Spleen (tissue), 11 donors: Measurements from ENCODE around the gene ATP10A. TPM values are rescaled to one million over a fixed set of nuclear protein-coding genes. Genes with fewer than 3 reads are reported as not detected.
A peak's percentile ranks its signal among the peaks of the same experiment; 100 is the strongest.

Experiments used
- DNase-seq: peaks from one replicate; pipeline ENCODE4 v3.0.0-alpha.2; 2020
- H3K27ac ChIP-seq, 8 donors: fragments of 200-600 bp; sonication (generic) in 7 of 8; 1 replicate in 4 of 8; 2 replicates in 4 of 8; pipeline versions ENCODE4 v1.5.0 to v1.8.0; 2016 to 2021; ENCODE audit warnings: inconsistent platforms in 4 of 8, mild to moderate bottlenecking in 4 of 8, moderate library complexity in 1 of 8
- H3K27me3 ChIP-seq, 7 donors: fragments of 200-600 bp; sonication (generic) in 6 of 7; replicated peaks in 1 of 7; 1 replicate in 4 of 7; 2 replicates in 3 of 7; pipeline versions ENCODE4 v1.5.0 to v1.8.0; 2016 to 2021; ENCODE audit warnings: inconsistent platforms in 3 of 7, mild to moderate bottlenecking in 1 of 7
- H3K36me3 ChIP-seq, 6 donors: fragments of 200-600 bp; sonication (generic) in 5 of 6; 1 replicate in 4 of 6; 2 replicates in 2 of 6; pipeline versions ENCODE4 v1.5.0 to v1.8.0; 2016 to 2021; ENCODE audit warnings: inconsistent platforms in 2 of 6
- H3K4me1 ChIP-seq, 6 donors: fragments of 200-600 bp; sonication (generic) in 5 of 6; 1 replicate in 3 of 6; 2 replicates in 3 of 6; pipeline versions ENCODE4 v1.5.0 to v1.8.0; 2016 to 2021; ENCODE audit warnings: inconsistent platforms in 3 of 6
- H3K4me3 ChIP-seq, 8 donors: fragments of 200-600 bp; sonication (generic) in 7 of 8; 1 replicate in 4 of 8; 2 replicates in 4 of 8; pipeline versions ENCODE4 v1.5.0 to v1.8.0; 2016 to 2021; ENCODE audit warnings: inconsistent platforms in 4 of 8, mild to moderate bottlenecking in 4 of 8, moderate library complexity in 2 of 8
- H3K9me3 ChIP-seq, 8 donors: fragments of 200-600 bp; sonication (generic) in 7 of 8; 1 replicate in 4 of 8; 2 replicates in 4 of 8; pipeline versions ENCODE4 v1.5.0 to v1.8.0; 2016 to 2021; ENCODE audit warnings: inconsistent platforms in 4 of 8
- CTCF ChIP-seq, 11 experiments: fragments of 200-600 bp in 7 of 11; fragments of 450-650 bp in 4 of 11; sonication (generic) in 4 of 11; IDR thresholded peaks in 8 of 11; conservative IDR thresholded peaks in 3 of 11; 1 replicate in 7 of 11; 2 replicates in 4 of 11; pipeline versions ENCODE4 v1.4.0 to v1.8.0; 2016 to 2021; ENCODE audit warnings: antibody characterized with exemption in 11 of 11, inconsistent platforms in 4 of 11, mild to moderate bottlenecking in 1 of 11
- POLR2A ChIP-seq, 3 donors: fragments of 450-650 bp; IDR thresholded peaks; one replicate each; pipeline ENCODE4 v1.5.1; 2017; ENCODE audit warnings: antibody characterized with exemption in 3 of 3, mild to moderate bottlenecking in 1 of 3
- POLR2AphosphoS5 ChIP-seq, 3 donors: sonication (generic); formaldehyde crosslinking; IDR thresholded peaks; one replicate each; pipeline ENCODE4 v1.5.1; 2017; ENCODE audit warnings: antibody characterized with exemption in 3 of 3
- WGBS, 5 donors: extraction: QIAGEN DNeasy Blood & Tissue Kit in 3 of 5; methylation state at CpG; one replicate each; pipeline versions ENCODE4 v1.1.5 to v1.1.7; 2013 to 2018; 5-methylcytosine and 5-hydroxymethylcytosine counted together
- intact Hi-C: fragments of 100-400 bp; cut with DNase I; formaldehyde crosslinking; loops from one replicate; pipeline ENCODE4 v1.15.0; 2023; ENCODE audit warnings: low total_unique reads
- polyA plus RNA-seq, 3 donors: library from polyadenylated mRNA; stranded (reverse); fragments of 200-250 nt; gene quantifications; one replicate each; pipeline ENCODE4 v1.2.1, GENCODE V29; 2013
- total RNA-seq, 7 donors: library from RNA; depleted of rRNA in 3 of 7; stranded (reverse); fragments of >200 nt in 3 of 7; fragmentation: NEBNext Ultra II Directional in 4 of 7; extraction: Animal tissue kit (Norgen Biotek cat#: 25700) in 4 of 7; gene quantifications; one replicate each; pipeline versions ENCODE4 v1.1.0 to v1.2.1, GENCODE V29; 2016 to 2021
- donor health status: healthy with polysubstance abuse.
- donor health status: DM: no; HTN: no; CAD: no; lungs with moderate emphysema.
- donor health status: DM: no; HTN: no; CAD: no.
- donor health status: Bipolar disorder and iron deficiency.
- donor health status: healthy.
- donor health status: DM: no; HTN: no; CAD: no.
- donor health status: DM: yes; HTN: yes; CAD: no.

The ATP10A gene
- total and polyA plus RNA-seq, 10 donors: 0.54 to 8.6 (median 2.7) TPM

GRCh38 chr15:25799906-25800700, 63.0 kb downstream of the ATP10A start:
- TF ChIP-seq POLR2AphosphoS5 (IDR thresholded peaks at IDR 0.05): peak in 1 of 3 donors; percentile 31
- TF ChIP-seq CTCF (IDR thresholded peaks at IDR 0.05 in 8 of 11, conservative IDR thresholded peaks at IDR 0.05 in 3 of 11): no peak
- DNase-seq: no peak
- no peak overlapping the region for H3K4me3 ChIP-seq
- H3K4me1 ChIP-seq: peaks cover 0 to 66% (median 0%) of the 10 kb centered on the region in 6 donors
- no peaks in the 10 kb centered on the region for H3K9me3 ChIP-seq
- H3K27ac ChIP-seq: no peak overlapping the region
- H3K36me3 ChIP-seq: no peaks in the 10 kb centered on the region
- intact Hi-C loops: no loop called here
- WGBS, 5 donors: 42 to 58% (median 50%) methylated on average over 19 of the region's 19 CpGs
- peaks cover 0 to 34% (median 0%) of the 10 kb centered on the region in 7 donors for H3K27me3 ChIP-seq

- peaks cover 0 to 34% (median 0%) of the 10 kb centered on the region in 7 donors for H3K27me3 ChIP-seq
- intact Hi-C loops: no loop called here
- no peak for TF ChIP-seq POLR2A (IDR thresholded peaks at IDR 0.05)
- TF ChIP-seq CTCF (IDR thresholded peaks at IDR 0.05 in 8 of 11, conservative IDR thresholded peaks at IDR 0.05 in 3 of 11): no peak
- no peak for TF ChIP-seq POLR2AphosphoS5 (IDR thresholded peaks at IDR 0.05)
- no peaks in the 10 kb centered on the region for H3K9me3 ChIP-seq
- no peak for DNase-seq
- peaks cover 0 to 76% (median 5%) of the 10 kb centered on the region in 6 donors for H3K4me1 ChIP-seq
- no peak overlapping the region for H3K27ac ChIP-seq
- H3K4me3 ChIP-seq: no peak overlapping the region
- H3K36me3 ChIP-seq: no peaks in the 10 kb centered on the region
- WGBS, 5 donors: 67 to 76% (median 70%) methylated on average over 18 to 25 of the region's 25 CpGs
Measured at GRCh38 chr15:25797936-25798901, 64.9 kb downstream of the ATP10A start.

GRCh38 chr15:25797511-25797935, 65.6 kb downstream of the ATP10A start:
- Histone ChIP-seq H3K27ac (no peak overlapping the region), H3K4me3 (no peak overlapping the region), H3K27me3 (peaks cover 0 to 34% (median 0%) of the 10 kb centered on the region in 7 donors), H3K9me3 (no peaks in the 10 kb centered on the region), H3K4me1 (peaks cover 0 to 76% (median 5%) of the 10 kb centered on the region in 6 donors), H3K36me3 (no peaks in the 10 kb centered on the region)
- no peak for DNase-seq
- intact Hi-C loops: no loop called here
- TF ChIP-seq POLR2A (IDR thresholded peaks at IDR 0.05): no peak
- no peak for TF ChIP-seq POLR2AphosphoS5 (IDR thresholded peaks at IDR 0.05)
- TF ChIP-seq CTCF (IDR thresholded peaks at IDR 0.05 in 8 of 11, conservative IDR thresholded peaks at IDR 0.05 in 3 of 11): no peak
- WGBS, 5 donors: 53 to 65% (median 63%) methylated on average over 8 of the region's 8 CpGs
